ENCODE results near the gene OR2AG2. TPM values are rescaled to one million over a fixed set of nuclear protein-coding genes. Genes with fewer than 3 reads are reported as not detected.
"Not testable (repeated sequence)": the region's sequence is repeated elsewhere in the genome, so short reads cannot be mapped to it uniquely, and the experiment has no call there.

OR2AG2 gene
- total RNA-seq, 2 experiments from 2014 or later: 0.29 to 0.45 TPM

DNA sequence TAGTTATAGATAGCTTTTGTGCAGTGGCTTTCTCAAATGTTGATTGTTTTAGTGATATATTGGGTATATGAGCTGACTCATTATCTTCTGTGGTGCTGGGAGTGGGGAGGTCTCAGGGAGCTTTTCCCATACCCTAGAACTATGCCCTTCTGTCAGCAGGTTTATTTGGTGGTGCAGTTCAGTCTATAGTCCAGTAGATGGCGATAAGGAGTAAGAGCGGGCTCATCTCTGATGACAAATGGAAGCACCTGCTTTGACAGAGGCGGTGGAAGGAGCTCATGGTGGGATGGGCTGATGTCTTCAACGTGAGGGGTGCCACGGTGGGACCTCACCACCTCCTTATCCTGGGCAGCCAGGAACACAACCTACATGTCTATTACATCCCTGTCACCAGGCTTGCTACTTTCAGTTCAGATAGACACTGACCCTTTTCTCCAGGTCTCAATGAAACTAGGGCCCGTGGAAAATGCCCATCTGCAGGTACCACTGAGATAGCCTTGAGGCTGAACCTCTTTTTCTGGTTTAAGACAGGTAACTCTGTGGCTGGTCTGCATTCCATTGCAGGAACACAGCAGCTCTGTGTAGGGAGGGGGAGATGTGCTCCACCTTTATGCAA lies 40.7 kb upstream of the OR2AG2 start:
- no peaks in the 10 kb centered on the region for H3K9me3 Mint-ChIP-seq
- no peaks in the 10 kb centered on the region for H3K4me1 Mint-ChIP-seq (ENCODE audit: low read depth)
- peak; percentile 44 for DNase-seq

DNA sequence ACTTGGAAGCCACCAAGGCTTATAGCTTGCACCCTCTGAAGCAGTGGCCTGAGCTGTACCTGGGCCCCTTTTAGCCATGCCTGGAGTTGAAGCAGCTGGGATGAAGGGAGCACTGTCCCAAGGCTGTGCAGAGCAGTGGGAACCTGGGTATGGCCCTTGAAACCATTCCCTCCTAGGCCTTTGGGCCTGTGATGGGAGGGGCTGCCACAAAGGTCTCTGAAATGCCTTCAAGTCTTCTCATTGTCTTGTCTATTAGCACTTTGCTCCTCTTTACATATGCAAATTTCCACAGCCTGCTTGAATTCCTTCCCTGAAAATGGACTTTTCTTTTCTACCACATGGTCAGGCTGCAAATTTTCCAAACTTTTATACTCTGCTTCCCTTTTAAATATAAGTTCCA lies 29.3 kb upstream of the OR2AG2 start:
- intact Hi-C loops (cut with micrococcal nuclease); H3K36me3 Mint-ChIP-seq (ENCODE audit: low read depth): not testable (repeated sequence)

More for the DNA sequence above, 40.7 kb upstream of the OR2AG2 start:
- peaks cover 10% of the 10 kb centered on the region for H3K27me3 Mint-ChIP-seq
- CTCF ChIA-PET: interaction anchor here (0.6 to 2.2 kb wide), 41 partner anchors 9 to 883 kb away, joined by 3 to 25 read pairs (median 4); partner anchors contain the start of genes OR2AG1, OR2AG2, OR2D2 and ZNF215
- intact Hi-C loops (cut with micrococcal nuclease): no loop called here
- H3K36me3 Mint-ChIP-seq (ENCODE audit: low read depth): no peaks in the 10 kb centered on the region
- POLR2A ChIA-PET: no interaction called here
- no peak overlapping the region for H3K4me3 Mint-ChIP-seq
- peak; percentile 99 for ATAC-seq
- H3K27ac Mint-ChIP-seq: no peak overlapping the region
- TF ChIP-seq, protein P1, sequence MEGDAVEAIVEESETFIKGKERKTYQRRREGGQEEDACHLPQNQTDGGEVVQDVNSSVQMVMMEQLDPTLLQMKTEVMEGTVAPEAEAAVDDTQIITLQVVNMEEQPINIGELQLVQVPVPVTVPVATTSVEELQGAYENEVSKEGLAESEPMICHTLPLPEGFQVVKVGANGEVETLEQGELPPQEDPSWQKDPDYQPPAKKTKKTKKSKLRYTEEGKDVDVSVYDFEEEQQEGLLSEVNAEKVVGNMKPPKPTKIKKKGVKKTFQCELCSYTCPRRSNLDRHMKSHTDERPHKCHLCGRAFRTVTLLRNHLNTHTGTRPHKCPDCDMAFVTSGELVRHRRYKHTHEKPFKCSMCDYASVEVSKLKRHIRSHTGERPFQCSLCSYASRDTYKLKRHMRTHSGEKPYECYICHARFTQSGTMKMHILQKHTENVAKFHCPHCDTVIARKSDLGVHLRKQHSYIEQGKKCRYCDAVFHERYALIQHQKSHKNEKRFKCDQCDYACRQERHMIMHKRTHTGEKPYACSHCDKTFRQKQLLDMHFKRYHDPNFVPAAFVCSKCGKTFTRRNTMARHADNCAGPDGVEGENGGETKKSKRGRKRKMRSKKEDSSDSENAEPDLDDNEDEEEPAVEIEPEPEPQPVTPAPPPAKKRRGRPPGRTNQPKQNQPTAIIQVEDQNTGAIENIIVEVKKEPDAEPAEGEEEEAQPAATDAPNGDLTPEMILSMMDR (IDR thresholded peaks at IDR 0.05): peak; percentile 90

DNA sequence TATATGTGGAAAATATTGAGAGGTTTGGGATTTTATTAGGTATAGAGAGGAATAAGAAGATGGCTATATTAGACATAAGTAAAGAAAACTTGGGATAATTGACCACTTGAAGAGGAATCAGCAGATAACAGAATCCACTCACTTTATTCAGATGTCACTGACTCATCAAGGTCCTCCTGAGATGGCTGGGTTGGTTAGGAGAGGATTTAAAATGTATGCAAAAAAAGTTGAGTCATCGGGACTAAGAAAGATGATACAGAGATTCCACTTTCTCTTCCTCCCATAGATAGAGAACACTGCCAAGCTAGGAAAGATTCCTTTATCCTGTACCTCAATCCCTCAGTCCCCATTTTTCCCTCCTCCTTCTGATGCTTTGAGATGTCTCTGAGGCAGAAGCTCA lies 27.6 kb upstream of the OR2AG2 start, which contains the start of gene OR6A2:
OR6A2 (minus strand) TSS at position 288 of the 400 bp plus-strand sequence. CDS start 3,981 bp downstream, outside the sequence.
- H3K4me3 Mint-ChIP-seq: no peak within 1 kb of the TSS
- no peak within 1 kb of the TSS for H3K27ac Mint-ChIP-seq
- TF ChIP-seq, protein P1 (IDR thresholded peaks at IDR 0.05): no peak
- H3K36me3 Mint-ChIP-seq (ENCODE audit: low read depth): no peaks in the 10 kb centered on the region
- H3K27me3 Mint-ChIP-seq: no peaks in the 10 kb centered on the region
- no peak for DNase-seq
- POLR2A ChIA-PET: no interaction called here
- peaks cover 11% of the 10 kb centered on the region for H3K9me3 Mint-ChIP-seq
- intact Hi-C loops (cut with micrococcal nuclease): no loop called here
- CTCF ChIA-PET: interaction anchor here (0.9 kb wide), 1 partner anchor 13 kb away, joined by 4 read pairs; no protein-coding TSS in a partner anchor
- ATAC-seq: no peak
- no peaks in the 10 kb centered on the region for H3K4me1 Mint-ChIP-seq (ENCODE audit: low read depth)

More for the DNA sequence above, 29.3 kb upstream of the OR2AG2 start:
- H3K4me3 Mint-ChIP-seq; DNase-seq; H3K27ac Mint-ChIP-seq; ATAC-seq; H3K4me1 Mint-ChIP-seq (ENCODE audit: low read depth); POLR2A ChIA-PET; H3K27me3 Mint-ChIP-seq: not testable (repeated sequence)
- H3K9me3 Mint-ChIP-seq: peaks cover 11% of the 10 kb centered on the region
- CTCF ChIA-PET: interaction anchor here (1.2 kb wide), 2 partner anchors 11 to 24 kb away, joined by 3 read pairs; no protein-coding TSS in a partner anchor

DNA sequence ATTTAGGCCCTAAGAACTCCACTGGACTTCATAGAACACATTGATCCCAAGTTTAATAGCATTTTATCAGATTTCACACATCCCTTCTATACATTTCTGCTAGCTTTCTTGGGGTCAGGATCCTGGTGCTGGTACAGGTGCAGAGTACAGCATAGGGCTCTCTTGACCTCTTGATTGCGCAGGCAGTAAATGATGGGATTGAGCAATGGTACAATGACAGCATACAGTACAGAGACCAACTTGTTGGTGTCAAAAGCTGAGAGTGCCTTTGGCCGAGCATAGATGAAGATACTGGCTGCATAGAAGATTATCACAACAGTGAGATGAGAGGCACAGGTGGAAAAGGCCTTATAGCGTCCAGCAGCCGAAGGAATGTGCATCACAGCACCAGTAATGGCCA lies 22.9 kb upstream of the OR2AG2 start:
- Mint-ChIP-seq H3K9me3 (no peaks in the 10 kb centered on the region), H3K4me3 (no peak overlapping the region), H3K4me1 (ENCODE audit: low read depth) (no peaks in the 10 kb centered on the region), H3K27ac (no peak overlapping the region), H3K27me3 (peaks cover under 1% of the 10 kb centered on the region), H3K36me3 (ENCODE audit: low read depth) (no peaks in the 10 kb centered on the region)
- ChIA-PET POLR2A (no interaction called here), CTCF (interaction anchor here (5.4 kb wide), 1 partner anchor 18 kb away, joined by 25 read pairs; no protein-coding TSS in a partner anchor)
- DNase-seq (no peak), ATAC-seq (no peak)
- intact Hi-C loops (cut with micrococcal nuclease): no loop called here
- TF ChIP-seq, protein P1 (IDR thresholded peaks at IDR 0.05): no peak

DNA sequence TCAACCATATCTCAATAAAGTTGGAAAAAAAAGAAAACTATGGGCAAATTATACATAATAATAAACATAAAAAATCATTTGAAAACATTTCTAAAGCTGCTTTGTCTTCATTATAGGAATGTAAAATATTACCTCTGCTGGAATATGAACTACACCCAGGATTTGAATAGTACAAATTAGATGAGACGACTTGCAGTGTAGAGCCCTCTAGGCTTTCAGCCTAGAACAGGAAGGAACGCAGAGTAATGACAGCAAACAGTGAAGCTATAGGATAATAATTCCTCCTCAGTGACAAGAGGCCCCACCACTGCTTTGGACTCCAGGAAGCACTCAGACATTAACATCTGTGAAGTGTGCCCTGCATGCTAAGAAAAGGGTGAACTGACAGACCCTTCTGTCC lies 18.8 kb upstream of the OR2AG2 start:
- Mint-ChIP-seq H3K4me1 (ENCODE audit: low read depth) (no peaks in the 10 kb centered on the region), H3K4me3 (no peak overlapping the region), H3K27me3 (peaks cover 6% of the 10 kb centered on the region), H3K36me3 (ENCODE audit: low read depth) (no peaks in the 10 kb centered on the region), H3K27ac (no peak overlapping the region), H3K9me3 (no peaks in the 10 kb centered on the region)
- ChIA-PET POLR2A (no interaction called here), CTCF (interaction anchor here (2.9 kb wide), 1 partner anchor 21 kb away, joined by 12 read pairs; no protein-coding TSS in a partner anchor)
- TF ChIP-seq, protein P1 (IDR thresholded peaks at IDR 0.05): no peak
- intact Hi-C loops (cut with micrococcal nuclease): no loop called here
- DNase-seq (no peak), ATAC-seq (no peak)
